Keratinocyte (primary cell): ENCODE results near the gene C11orf24. TPM values are rescaled to one million over a fixed set of nuclear protein-coding genes. Genes with fewer than 3 reads are reported as not detected.
A peak's percentile ranks its signal among the peaks of the same experiment; 100 is the strongest.

Source experiments
- DNase-seq: peaks from one replicate; pipeline ENCODE4 v3.0.0-alpha.2; 2011; ENCODE audit warnings: low read depth, missing footprints, low spot score
- FAIRE-seq: peaks from 2 replicates; lab custom pipeline; 2011; peaks lifted over from hg19 to GRCh38; lab: Jason Lieb, UNC
- H2AFZ ChIP-seq: 2 replicates; pipeline ENCODE4 v1.6.0; 2012; ENCODE audit warnings: low read length, control low read depth, inconsistent platforms; ENCODE audit not compliant: control insufficient read depth
- H3K27ac ChIP-seq: 2 replicates; pipeline ENCODE4 v1.5.1; 2011; ENCODE audit warnings: low read length; ENCODE audit not compliant: control insufficient read depth, insufficient read depth
- H3K27me3 ChIP-seq: 3 replicates; pipeline ENCODE4 v1.6.0; 2011; ENCODE audit warnings: low read length; ENCODE audit not compliant: control insufficient read depth, insufficient read depth; ENCODE audit errors: extremely low read depth
- H3K36me3 ChIP-seq, 2 experiments: 2 replicates in 1 of 2; 3 replicates in 1 of 2; pipeline ENCODE4 v1.5.1; 2011; ENCODE audit warnings: low read length in 2 of 2, mild to moderate bottlenecking in 1 of 2; ENCODE audit not compliant: control insufficient read depth in 2 of 2, insufficient read depth in 2 of 2; ENCODE audit errors: extremely low read depth in 1 of 2
- H3K4me1 ChIP-seq: 3 replicates; pipeline ENCODE4 v1.5.1; 2011; ENCODE audit warnings: low read length; ENCODE audit not compliant: control insufficient read depth, insufficient read depth; ENCODE audit errors: extremely low read depth
- H3K4me2 ChIP-seq: 3 replicates; pipeline ENCODE4 v1.6.0; 2011; ENCODE audit warnings: low read depth, low read length; ENCODE audit not compliant: control insufficient read depth, insufficient read depth; ENCODE audit errors: extremely low read depth
- H3K4me3 ChIP-seq, 3 experiments: fragments of 200-600 bp in 1 of 3; sonication (generic) in 1 of 3; 2 replicates in 2 of 3; 3 replicates in 1 of 3; pipeline ENCODE4 v1.5.1; 2011 to 2016; ENCODE audit warnings: low read length in 3 of 3, mild to moderate bottlenecking in 3 of 3, control low read depth in 2 of 3, inconsistent platforms in 1 of 3, low read depth in 1 of 3, mixed read lengths in 1 of 3, mixed run types in 1 of 3, moderate library complexity in 1 of 3; ENCODE audit not compliant: control insufficient read depth in 2 of 3, insufficient read depth in 2 of 3; ENCODE audit errors: extremely low read depth in 1 of 3
- H3K79me2 ChIP-seq: 2 replicates; pipeline ENCODE4 v1.6.0; 2012; ENCODE audit warnings: low read length; ENCODE audit not compliant: control insufficient read depth, insufficient read depth
- H3K9ac ChIP-seq: 3 replicates; pipeline ENCODE4 v1.6.0; 2011; ENCODE audit warnings: low read length; ENCODE audit not compliant: control insufficient read depth, insufficient read depth; ENCODE audit errors: extremely low read depth
- H3K9me1 ChIP-seq: 3 replicates; pipeline ENCODE4 v1.6.0; 2011; ENCODE audit warnings: low read length; ENCODE audit not compliant: control insufficient read depth, insufficient read depth; ENCODE audit errors: extremely low read depth
- H3K9me3 ChIP-seq: 2 replicates; pipeline ENCODE4 v1.5.1; 2012; ENCODE audit warnings: low read depth, low read length; ENCODE audit not compliant: control insufficient read depth
- H4K20me1 ChIP-seq: 3 replicates; pipeline ENCODE4 v1.6.0; 2011; ENCODE audit warnings: low read length; ENCODE audit not compliant: control insufficient read depth, insufficient read depth; ENCODE audit errors: extremely low read depth
- CTCF ChIP-seq, 3 experiments: IDR thresholded peaks in 1 of 3; conservative IDR thresholded peaks in 1 of 3; optimal IDR thresholded peaks in 1 of 3; 2 replicates in 2 of 3; 3 replicates in 1 of 3; pipeline versions ENCODE3 to v1.5.1; 2011; ENCODE audit warnings: low read length in 3 of 3, mild to moderate bottlenecking in 3 of 3, moderate library complexity in 2 of 3, control low read depth in 1 of 3, inconsistent platforms in 1 of 3; ENCODE audit not compliant: insufficient read depth in 2 of 3; ENCODE audit errors: extremely low read depth in 1 of 3
- EZH2 ChIP-seq: IDR thresholded peaks from one replicate; pipeline ENCODE4 v1.6.1; 2012; ENCODE audit warnings: inconsistent platforms, mild to moderate bottlenecking, low read length, moderate library complexity
- dilution Hi-C: fragments of 300-500 bp; cut with MboI; formaldehyde crosslinking; loops from one replicate; pipeline ENCODE4 v1.7.0; 2020; ENCODE audit warnings: low sequenced_read_pairs; ENCODE audit not compliant: extremely low pct_ligation_motif_present
- polyA plus RNA-seq, 5 experiments: library from polyadenylated mRNA; depleted of rRNA in 3 of 5; stranded (reverse) in 3 of 5; stranded (forward) in 1 of 5; unstranded in 1 of 5; fragments of >200 nt; gene quantifications; 1 replicate in 1 of 5; 2 replicates in 3 of 5; 3 replicates in 1 of 5; pipeline versions ENCODE4 v1.2.1 to v1.2.3, GENCODE V29; 2011 to 2012; ENCODE audit warnings: missing spikeins in 2 of 5, low read depth in 1 of 5, low replicate concordance in 1 of 5

Gene C11orf24
- polyA plus RNA-seq, 1 donor (not counting 4 experiments of a cell fraction or from before 2014, with no cell fraction given), result 28.4 TPM

- dilution Hi-C loops, result no loop called here
- peak overlapping the region; percentile 33 for H2AFZ ChIP-seq
- peaks cover 25% of the 10 kb centered on the region for H3K4me1 ChIP-seq
- H3K79me2 ChIP-seq, result peaks cover 63% of the 10 kb centered on the region
- FAIRE-seq (no peak), DNase-seq (no peak)
- peak overlapping the region in 2 of 3 experiments; percentile 89 to 91 for H3K4me3 ChIP-seq
- peak overlapping the region; percentile 93 for H3K27ac ChIP-seq
- H3K9me3 ChIP-seq, result no peaks in the 10 kb centered on the region
- TF ChIP-seq CTCF (optimal IDR thresholded peaks at IDR 0.05 in 1 of 3, IDR thresholded peaks at IDR 0.05 in 1 of 3, conservative IDR thresholded peaks at IDR 0.05 in 1 of 3; ENCODE audit: extremely low read depth in 1 of 3, insufficient read depth in 2 of 3, low read length in 3 of 3) (no peak), EZH2 (no peak)
- no peaks in the 10 kb centered on the region for H3K36me3 ChIP-seq
- no peaks in the 10 kb centered on the region for H4K20me1 ChIP-seq
- H3K9me1 ChIP-seq, result no peaks in the 10 kb centered on the region
- H3K27me3 ChIP-seq, result no peaks in the 10 kb centered on the region
- peak overlapping the region; percentile 97 for H3K4me2 ChIP-seq
- H3K9ac ChIP-seq, result peak overlapping the region; percentile 86
These were observed 43.6 kb upstream of the C11orf24 start for GRCh38 chr11:68315171-68315920.

- Histone ChIP-seq H3K9me1 (no peaks in the 10 kb centered on the region), H3K4me2 (peak overlapping the region; percentile 97), H3K27ac (peak overlapping the region; percentile 93), H3K27me3 (no peaks in the 10 kb centered on the region), H2AFZ (peak overlapping the region; percentile 51), H4K20me1 (no peaks in the 10 kb centered on the region), H3K9ac (peak overlapping the region; percentile 86), H3K4me3 (peak overlapping the region; percentile 65 to 91 (median 89)), H3K36me3 (no peaks in the 10 kb centered on the region), H3K4me1 (peaks cover 25% of the 10 kb centered on the region), H3K79me2 (peaks cover 56% of the 10 kb centered on the region), H3K9me3 (no peaks in the 10 kb centered on the region)
- TF ChIP-seq CTCF (optimal IDR thresholded peaks at IDR 0.05 in 1 of 3, IDR thresholded peaks at IDR 0.05 in 1 of 3, conservative IDR thresholded peaks at IDR 0.05 in 1 of 3; ENCODE audit: extremely low read depth in 1 of 3, insufficient read depth in 2 of 3, low read length in 3 of 3), result no peak
- no peak for TF ChIP-seq EZH2
- dilution Hi-C loops, result no loop called here
- FAIRE-seq (peak; percentile 71), DNase-seq (no peak)
These were observed 42.7 kb upstream of the C11orf24 start for GRCh38 chr11:68314203-68315170.
